Loucy (cell line): ENCODE measurements around the gene ZNF493.

Experiments used
- H2AFZ ChIP-seq: fragments of 200-600 bp; sonication (generic); 2 replicates; pipeline ENCODE4 v1.6.0; 2016; ENCODE audit warnings: antibody characterized with exemption, mild to moderate bottlenecking, low read length, moderate library complexity
- H3F3A ChIP-seq: fragments of 200-600 bp; 2 replicates; pipeline ENCODE4 v1.6.0; 2016; ENCODE audit warnings: antibody characterized with exemption, low read depth, mild to moderate bottlenecking
- H3K27me3 ChIP-seq: fragments of 200-600 bp; sonication (generic); 2 replicates; pipeline ENCODE4 v1.6.1; 2014; ENCODE audit warnings: low read length, mild to moderate bottlenecking; ENCODE audit not compliant: insufficient read depth, poor library complexity, severe bottlenecking
- H3K36me3 ChIP-seq: fragments of 200-600 bp; sonication (generic); 2 replicates; pipeline ENCODE4 v1.6.1; 2016; ENCODE audit warnings: low read length; ENCODE audit not compliant: insufficient read depth
- H3K4me1 ChIP-seq: fragments of 200-600 bp; sonication (generic); 2 replicates; pipeline ENCODE4 v1.5.1; 2014; ENCODE audit warnings: low read length, mild to moderate bottlenecking; ENCODE audit not compliant: insufficient read depth, poor library complexity, severe bottlenecking
- H3K4me2 ChIP-seq: fragments of 200-600 bp; sonication (generic); 2 replicates; pipeline ENCODE4 v1.6.0; 2014; ENCODE audit warnings: antibody characterized with exemption, low read length, low read depth, mild to moderate bottlenecking; ENCODE audit not compliant: poor library complexity, severe bottlenecking
- H3K4me3 ChIP-seq: fragments of 200-600 bp; sonication (generic); 2 replicates; pipeline ENCODE4 v1.5.1; 2014; ENCODE audit warnings: low read length, mild to moderate bottlenecking, mixed read lengths; ENCODE audit not compliant: poor library complexity, severe bottlenecking
- H3K79me2 ChIP-seq: fragments of 200-600 bp; sonication (generic); 2 replicates; pipeline ENCODE4 v1.6.1; 2014; ENCODE audit warnings: low read length; ENCODE audit not compliant: insufficient read depth
- H3K9ac ChIP-seq: fragments of 200-600 bp; sonication (generic); 2 replicates; pipeline ENCODE4 v1.6.0; 2014; ENCODE audit warnings: mild to moderate bottlenecking, low read depth, low read length, moderate library complexity; ENCODE audit not compliant: poor library complexity, severe bottlenecking
- H3K9me2 ChIP-seq: fragments of 200-600 bp; sonication (generic); replicated peaks from 2 replicates; pipeline ENCODE4 v1.6.1; 2016; ENCODE audit warnings: low read depth, low read length, mixed read lengths
- H3K9me3 ChIP-seq: fragments of 200-600 bp; sonication (generic); 2 replicates; pipeline ENCODE4 v1.6.1; 2014; ENCODE audit warnings: mild to moderate bottlenecking, antibody characterized with exemption, low read length, low read depth; ENCODE audit not compliant: insufficient read depth
- H4K20me1 ChIP-seq: fragments of 200-600 bp; sonication (generic); 2 replicates; pipeline ENCODE4 v1.6.0; 2014; ENCODE audit warnings: antibody characterized with exemption, low read length, mild to moderate bottlenecking; ENCODE audit not compliant: insufficient read depth, poor library complexity, severe bottlenecking
- EZH2phosphoT487 ChIP-seq: fragments of 200-600 bp; IDR thresholded peaks from 2 replicates; pipeline ENCODE4 v1.6.1; 2018; ENCODE audit warnings: antibody characterized with exemption, mild to moderate bottlenecking, moderate library complexity, borderline replicate concordance
- TF ChIP-seq, protein P1 (sequence below): fragments of 200-600 bp; sonication (generic); conservative IDR thresholded peaks from 2 replicates; pipeline ENCODE4 v1.5.1; 2014; ENCODE audit warnings: mild to moderate bottlenecking, antibody characterized with exemption, low read length

Gene ZNF493

DNA sequence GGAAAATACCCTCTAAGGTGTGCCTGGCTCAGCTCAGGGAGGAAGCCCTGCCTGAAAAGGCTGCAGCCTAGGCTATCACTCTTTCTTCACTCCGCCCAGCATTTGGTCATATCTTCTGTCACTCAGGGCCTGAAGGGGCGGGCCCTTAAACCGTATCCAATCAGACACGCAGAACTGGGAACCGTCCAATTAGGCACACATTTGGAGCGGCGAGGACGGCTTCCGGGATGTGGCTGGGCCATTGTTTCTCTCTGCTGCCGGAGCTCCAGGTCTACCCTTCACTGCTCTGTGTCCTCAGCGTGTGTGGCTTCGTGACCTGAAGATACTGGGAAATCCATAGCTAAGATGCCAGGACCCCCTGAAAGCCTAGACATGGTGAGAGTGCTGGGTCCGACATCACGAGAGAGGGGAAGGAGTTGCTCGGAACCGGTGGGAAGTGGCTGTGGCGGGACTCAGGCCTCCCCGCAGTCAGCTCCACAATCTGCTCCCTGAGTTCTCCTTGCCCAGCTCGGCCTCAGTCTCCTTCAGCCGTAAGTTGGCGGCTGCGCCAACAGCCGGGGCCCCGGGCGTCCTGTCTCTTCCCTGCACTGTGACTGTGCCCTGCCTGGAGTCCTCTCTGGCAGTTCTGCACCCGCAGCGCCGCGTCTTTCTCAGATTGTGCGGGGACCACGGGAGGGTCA lies at the start of gene ZNF493:
ZNF493 (plus strand) TSS at position 241 of the 680 bp plus-strand sequence; CDS start at position 346, 105 bp downstream.
- H4K20me1 ChIP-seq: peaks cover 36% of the 10 kb centered on the region
- no peaks in the 10 kb centered on the region for H3K27me3 ChIP-seq
- peaks cover 37% of the 10 kb centered on the region for H3K4me1 ChIP-seq
- H3K36me3 ChIP-seq: no peaks in the 10 kb centered on the region
- no peaks in the 10 kb centered on the region for H3K9me2 ChIP-seq
- no peaks in the 10 kb centered on the region for H3K9me3 ChIP-seq
- peak within 1 kb of the TSS; percentile 82 for H2AFZ ChIP-seq
- TF ChIP-seq, protein P1, sequence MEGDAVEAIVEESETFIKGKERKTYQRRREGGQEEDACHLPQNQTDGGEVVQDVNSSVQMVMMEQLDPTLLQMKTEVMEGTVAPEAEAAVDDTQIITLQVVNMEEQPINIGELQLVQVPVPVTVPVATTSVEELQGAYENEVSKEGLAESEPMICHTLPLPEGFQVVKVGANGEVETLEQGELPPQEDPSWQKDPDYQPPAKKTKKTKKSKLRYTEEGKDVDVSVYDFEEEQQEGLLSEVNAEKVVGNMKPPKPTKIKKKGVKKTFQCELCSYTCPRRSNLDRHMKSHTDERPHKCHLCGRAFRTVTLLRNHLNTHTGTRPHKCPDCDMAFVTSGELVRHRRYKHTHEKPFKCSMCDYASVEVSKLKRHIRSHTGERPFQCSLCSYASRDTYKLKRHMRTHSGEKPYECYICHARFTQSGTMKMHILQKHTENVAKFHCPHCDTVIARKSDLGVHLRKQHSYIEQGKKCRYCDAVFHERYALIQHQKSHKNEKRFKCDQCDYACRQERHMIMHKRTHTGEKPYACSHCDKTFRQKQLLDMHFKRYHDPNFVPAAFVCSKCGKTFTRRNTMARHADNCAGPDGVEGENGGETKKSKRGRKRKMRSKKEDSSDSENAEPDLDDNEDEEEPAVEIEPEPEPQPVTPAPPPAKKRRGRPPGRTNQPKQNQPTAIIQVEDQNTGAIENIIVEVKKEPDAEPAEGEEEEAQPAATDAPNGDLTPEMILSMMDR: no peak
- TF ChIP-seq EZH2phosphoT487: no peak
- peak within 1 kb of the TSS; percentile 88 for H3K9ac ChIP-seq
- H3F3A ChIP-seq: peaks cover 2% of the 10 kb centered on the region; the same call in 1 of the 2 replicates
- peaks cover 44% of the 10 kb centered on the region for H3K79me2 ChIP-seq
- H3K4me3 ChIP-seq: peak within 1 kb of the TSS; percentile 76
- peak within 1 kb of the TSS; percentile 89 for H3K4me2 ChIP-seq

DNA sequence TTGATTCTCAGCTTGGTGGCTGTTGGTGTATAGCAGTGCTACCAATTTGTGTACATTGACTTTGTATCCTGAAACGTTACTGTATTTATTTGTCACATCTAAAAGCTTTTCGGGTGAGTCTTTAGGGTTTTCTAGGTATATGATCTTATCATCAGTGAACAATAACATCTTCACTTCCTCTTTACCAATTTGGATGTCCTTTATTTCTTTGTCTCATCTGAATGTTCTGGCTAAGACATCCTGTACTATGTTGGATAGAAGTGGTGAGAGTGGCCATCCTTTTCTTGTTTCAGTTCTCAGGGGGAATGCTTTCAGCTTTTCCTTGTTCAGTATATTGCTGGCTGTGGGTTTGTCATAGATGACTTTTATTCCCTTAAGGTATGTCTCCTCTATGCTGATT lies 44.1 kb upstream of the ZNF493 start:
- H3F3A ChIP-seq: no peaks in the 10 kb centered on the region
- H2AFZ ChIP-seq: no peak overlapping the region
- no peak overlapping the region for H3K4me3 ChIP-seq
- H3K79me2 ChIP-seq: no peaks in the 10 kb centered on the region
- H3K4me1 ChIP-seq: no peaks in the 10 kb centered on the region
- H3K36me3 ChIP-seq: no peaks in the 10 kb centered on the region
- TF ChIP-seq, protein P1: no peak
- TF ChIP-seq EZH2phosphoT487: no peak
- peaks cover 2% of the 10 kb centered on the region; the same call in 1 of the 2 replicates for H3K9me3 ChIP-seq
- no peak overlapping the region for H3K9ac ChIP-seq
- no peaks in the 10 kb centered on the region for H3K27me3 ChIP-seq
- no peaks in the 10 kb centered on the region for H3K9me2 ChIP-seq
- no peaks in the 10 kb centered on the region for H4K20me1 ChIP-seq
- H3K4me2 ChIP-seq: no peak overlapping the region

DNA sequence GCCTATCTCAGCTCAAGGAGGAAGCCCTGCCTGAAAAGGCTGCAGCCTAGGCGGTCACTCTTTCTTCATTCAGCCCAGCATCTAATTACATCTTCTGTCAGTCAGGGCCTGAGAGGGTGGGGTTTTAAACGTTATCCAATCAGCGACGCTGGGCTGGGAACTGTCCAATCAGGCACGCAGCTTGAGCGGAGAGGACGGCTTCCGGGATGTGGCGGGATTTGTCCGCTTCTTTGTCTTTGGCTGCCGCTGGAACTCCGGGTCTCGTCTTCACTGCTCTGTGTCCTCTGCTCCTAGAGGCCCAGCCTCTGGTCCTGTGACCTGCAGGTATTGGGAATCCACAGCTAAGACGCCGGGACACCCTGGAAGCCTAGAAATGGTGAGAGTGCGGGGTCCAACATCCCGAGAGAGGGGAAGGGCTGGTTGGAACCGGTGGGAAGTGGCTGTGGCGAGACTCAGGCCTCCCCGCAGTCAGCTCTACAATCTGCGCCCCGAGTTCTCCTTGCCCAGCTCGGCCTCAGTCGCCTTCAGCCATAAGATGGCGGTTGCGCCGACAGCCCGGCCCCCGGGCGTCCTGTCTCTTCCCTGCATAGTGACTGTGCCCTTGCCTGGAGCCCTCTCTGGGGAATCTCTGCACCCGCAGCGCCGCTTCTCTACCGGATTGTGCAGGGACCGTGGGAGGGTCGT lies 38.0 kb upstream of the ZNF493 start, which contains the start of gene ZNF738:
ZNF738 (plus strand) TSS at position 233 of the 684 bp plus-strand sequence; CDS start at position 374, 141 bp downstream.
- Histone ChIP-seq H2AFZ (peak within 1 kb of the TSS; percentile 83), H3K79me2 (peaks cover 47% of the 10 kb centered on the region)
- no peak for TF ChIP-seq EZH2phosphoT487
- TF ChIP-seq, protein P1: no peak

More for the DNA sequence above, 38.0 kb upstream of the ZNF493 start, which contains the start of gene ZNF738:
- H3K9me3 ChIP-seq: no peaks in the 10 kb centered on the region
- H4K20me1 ChIP-seq: peaks cover 18% of the 10 kb centered on the region
- peak within 1 kb of the TSS; percentile 95 for H3K4me2 ChIP-seq
- H3K4me3 ChIP-seq: peak within 1 kb of the TSS; percentile 99
- H3K9me2 ChIP-seq: no peaks in the 10 kb centered on the region
- peaks cover 21% of the 10 kb centered on the region for H3K4me1 ChIP-seq
- H3K27me3 ChIP-seq: no peaks in the 10 kb centered on the region
- peak within 1 kb of the TSS; percentile 89 for H3K9ac ChIP-seq
- H3F3A ChIP-seq: no peaks in the 10 kb centered on the region
- H3K36me3 ChIP-seq: peaks cover 11% of the 10 kb centered on the region; the same call in 1 of the 2 replicates
